Loucy (cell line): ENCODE results near the gene CLEC6A.

ENCODE experiments used
- EZH2phosphoT487 ChIP-seq: fragments of 200-600 bp; IDR thresholded peaks from 2 replicates; pipeline ENCODE4 v1.6.1; 2018; ENCODE audit warnings: antibody characterized with exemption, mild to moderate bottlenecking, moderate library complexity, borderline replicate concordance
- TF ChIP-seq, protein P1 (sequence below): fragments of 200-600 bp; sonication (generic); conservative IDR thresholded peaks from 2 replicates; pipeline ENCODE4 v1.5.1; 2014; ENCODE audit warnings: mild to moderate bottlenecking, antibody characterized with exemption, low read length

DNA sequence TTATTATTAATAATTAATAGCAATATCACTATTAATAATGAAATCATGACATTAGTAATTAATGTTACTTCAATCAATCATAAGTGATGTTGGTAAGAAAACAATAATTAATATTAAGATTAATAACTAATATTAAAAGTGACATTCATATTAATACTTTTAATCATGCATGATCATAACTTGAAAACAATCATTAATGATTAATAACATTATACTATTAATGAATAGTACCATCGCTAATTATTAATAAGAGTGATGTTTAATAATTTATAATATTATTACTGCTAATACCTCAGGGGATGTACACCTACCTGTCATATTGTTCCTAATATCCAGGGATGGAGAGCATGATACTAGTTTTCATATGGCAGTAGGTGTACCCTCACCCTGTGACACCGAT, 10.0 kb upstream of the CLEC6A start:
- TF ChIP-seq EZH2phosphoT487: no peak
- TF ChIP-seq, protein P1, sequence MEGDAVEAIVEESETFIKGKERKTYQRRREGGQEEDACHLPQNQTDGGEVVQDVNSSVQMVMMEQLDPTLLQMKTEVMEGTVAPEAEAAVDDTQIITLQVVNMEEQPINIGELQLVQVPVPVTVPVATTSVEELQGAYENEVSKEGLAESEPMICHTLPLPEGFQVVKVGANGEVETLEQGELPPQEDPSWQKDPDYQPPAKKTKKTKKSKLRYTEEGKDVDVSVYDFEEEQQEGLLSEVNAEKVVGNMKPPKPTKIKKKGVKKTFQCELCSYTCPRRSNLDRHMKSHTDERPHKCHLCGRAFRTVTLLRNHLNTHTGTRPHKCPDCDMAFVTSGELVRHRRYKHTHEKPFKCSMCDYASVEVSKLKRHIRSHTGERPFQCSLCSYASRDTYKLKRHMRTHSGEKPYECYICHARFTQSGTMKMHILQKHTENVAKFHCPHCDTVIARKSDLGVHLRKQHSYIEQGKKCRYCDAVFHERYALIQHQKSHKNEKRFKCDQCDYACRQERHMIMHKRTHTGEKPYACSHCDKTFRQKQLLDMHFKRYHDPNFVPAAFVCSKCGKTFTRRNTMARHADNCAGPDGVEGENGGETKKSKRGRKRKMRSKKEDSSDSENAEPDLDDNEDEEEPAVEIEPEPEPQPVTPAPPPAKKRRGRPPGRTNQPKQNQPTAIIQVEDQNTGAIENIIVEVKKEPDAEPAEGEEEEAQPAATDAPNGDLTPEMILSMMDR: no peak
